ENCODE measurements around the gene ZNF248.
"Not testable (repeated sequence)": the region's sequence is repeated elsewhere in the genome, so short reads cannot be mapped to it uniquely, and the experiment has no call there.

The ZNF248 gene

DNA sequence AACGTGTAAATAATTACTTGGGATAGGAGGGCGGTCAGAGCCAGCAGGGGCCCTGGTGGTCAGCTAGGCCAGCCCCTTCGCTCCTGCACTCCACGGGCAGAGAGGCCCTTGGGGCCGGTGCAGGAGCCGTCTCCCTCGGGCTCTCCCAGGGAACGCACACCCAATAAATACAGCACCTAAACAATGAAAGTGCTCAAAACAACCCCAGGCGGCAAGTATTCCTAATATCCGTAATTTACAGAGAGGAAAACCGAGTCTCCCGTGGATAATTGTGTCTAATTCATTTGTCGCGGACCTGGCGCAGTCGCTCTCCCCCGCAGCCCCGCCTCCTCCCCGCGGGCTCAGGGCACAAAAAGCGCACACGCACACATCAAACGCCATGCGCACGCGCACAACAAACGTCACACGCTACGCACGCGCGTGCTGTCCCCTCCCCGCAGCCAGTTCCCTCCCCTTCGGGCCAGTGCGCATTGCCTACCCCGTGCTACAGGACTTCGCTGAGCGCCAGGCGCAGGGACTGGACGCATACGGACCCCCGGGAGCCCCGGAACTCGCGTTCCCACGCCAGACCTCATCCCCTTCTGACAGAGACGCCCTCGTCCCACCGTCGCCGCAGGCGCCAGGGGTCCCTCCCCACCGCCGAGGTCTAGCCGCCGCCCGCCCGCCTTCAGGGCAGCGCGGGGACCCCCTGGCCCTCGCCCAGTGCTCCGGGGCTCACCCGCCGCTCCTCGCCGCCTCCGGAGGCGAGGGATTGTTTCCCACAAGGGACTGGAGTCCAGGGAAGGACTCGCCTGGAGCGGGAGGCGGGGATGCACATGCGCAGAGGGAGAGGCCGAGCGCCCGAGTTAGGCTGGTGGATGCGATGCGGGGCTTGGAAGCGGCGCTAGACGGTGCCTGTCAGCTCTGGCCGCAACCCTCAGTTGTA, at the start of gene ZNF248:
ZNF248 (minus strand) TSS at position 324 of the 925 bp plus-strand sequence. CDS start 1,300 bp downstream, outside the sequence.
- peak; percentile 92 for DNase-seq

DNA sequence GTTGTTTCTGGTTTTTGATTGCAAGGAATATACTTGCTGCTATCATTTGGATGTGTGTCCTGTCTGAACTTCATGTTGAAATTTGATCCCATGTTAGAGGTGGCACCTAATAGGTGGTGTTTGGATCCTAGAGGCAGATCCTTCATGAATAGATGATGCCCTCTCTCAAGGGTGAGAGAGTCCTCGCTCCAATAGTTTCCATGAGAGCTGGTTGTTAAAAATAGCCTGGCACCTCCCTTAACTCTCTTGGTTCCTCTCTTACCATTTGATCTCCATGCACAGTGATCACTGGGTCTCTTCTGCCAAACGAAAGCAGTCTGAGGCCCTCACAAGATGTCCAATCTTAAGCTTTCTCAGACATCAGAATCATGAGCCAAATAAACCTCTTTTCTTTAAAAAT, 49.0 kb upstream of the ZNF248 start:
- no peak for DNase-seq

DNA sequence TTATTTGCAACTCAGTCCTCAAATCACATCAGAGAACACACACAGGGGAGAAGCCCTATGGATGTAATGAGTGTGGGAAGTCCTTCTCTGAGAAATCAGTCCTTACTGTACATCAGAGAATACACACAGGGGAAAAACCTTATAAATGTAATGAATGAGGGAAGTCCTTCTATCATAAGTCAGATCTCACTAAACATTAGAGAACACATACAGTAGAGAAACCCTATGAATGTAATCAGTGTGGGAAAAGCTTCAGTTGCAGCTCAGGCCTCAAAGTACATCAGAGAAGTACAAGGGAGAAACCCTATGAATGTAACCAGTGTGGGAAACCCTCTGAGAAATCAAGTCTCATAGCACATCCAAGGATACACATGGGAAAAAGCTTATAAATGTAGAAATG, 39.0 kb upstream of the ZNF248 start:
- no peak for DNase-seq

DNA sequence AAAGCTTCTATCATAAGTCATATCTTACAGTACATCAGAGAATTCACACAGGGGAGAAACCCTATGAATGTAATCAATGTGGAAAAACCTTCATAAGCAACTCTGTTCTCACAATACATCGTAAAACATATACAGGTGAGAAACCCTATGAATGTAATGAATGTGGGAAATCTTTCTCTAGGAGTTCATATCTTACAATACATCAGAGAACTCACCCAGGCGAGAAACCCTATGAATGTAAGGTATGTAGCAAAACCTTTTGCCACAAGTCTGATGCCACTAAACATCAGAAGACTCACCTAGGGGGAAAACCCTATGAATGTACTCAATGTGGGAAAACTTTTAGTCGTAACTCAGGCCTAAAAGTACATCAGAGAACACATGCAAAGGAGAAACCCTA, 38.3 kb upstream of the ZNF248 start:
- DNase-seq: no peak

DNA sequence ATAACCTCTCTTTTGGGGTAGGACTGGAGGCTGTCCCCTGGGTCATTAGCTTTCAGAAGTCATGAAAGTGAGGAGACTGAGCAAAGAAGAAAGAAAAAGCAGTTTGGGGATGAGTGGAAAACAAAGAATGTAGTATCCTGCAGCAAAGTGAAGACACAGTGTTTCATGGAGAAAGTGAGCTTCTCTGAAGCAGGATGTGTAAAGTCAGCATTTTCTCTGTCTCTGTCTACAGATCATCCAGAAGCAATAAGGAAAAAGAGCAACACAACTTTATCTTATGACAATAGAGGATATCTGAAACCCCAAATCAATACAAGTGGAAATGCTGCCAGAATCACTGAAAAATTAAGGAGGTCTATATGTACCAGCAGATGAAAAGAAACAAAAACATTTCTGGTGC, 28.4 kb upstream of the ZNF248 start:
- no peak for DNase-seq

DNA sequence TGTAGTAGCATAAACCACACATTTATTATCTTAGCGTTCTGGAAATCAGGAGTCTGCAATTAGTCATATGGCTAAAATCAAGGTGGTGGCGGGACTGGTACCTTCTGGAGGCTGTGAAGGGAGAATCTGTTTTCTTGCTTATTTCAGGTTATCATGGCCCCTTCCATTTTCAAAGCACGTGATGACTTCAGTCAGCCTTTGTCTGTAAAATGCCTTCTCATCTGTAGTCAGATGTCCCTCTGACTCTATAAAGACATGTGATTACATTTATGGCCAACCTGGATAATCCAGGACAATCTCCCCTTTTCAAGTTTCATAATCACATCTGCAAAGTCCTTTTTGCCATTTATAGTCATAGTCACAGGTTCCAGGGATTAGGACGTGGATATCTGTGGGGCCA, 15.5 kb upstream of the ZNF248 start:
- DNase-seq: no peak

DNA sequence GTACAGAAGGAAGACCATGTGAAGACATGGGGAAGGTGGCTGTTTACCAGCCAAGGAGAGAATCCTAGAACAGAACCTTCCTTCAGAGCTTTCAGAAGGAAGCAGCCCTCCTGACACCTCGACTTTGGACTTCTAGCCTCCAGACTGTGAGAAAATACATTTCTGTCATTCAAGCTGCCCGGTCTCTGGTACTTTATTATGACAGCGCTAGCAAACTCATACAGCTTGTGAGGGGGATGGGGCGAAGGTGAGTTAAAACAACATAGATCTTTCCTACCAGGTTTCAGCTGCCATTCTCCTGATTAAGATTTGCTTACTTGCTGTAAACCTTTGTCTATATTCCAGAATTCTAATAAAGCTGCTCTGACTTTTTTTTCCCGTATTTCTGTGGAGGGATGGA, 14.9 kb upstream of the ZNF248 start:
- DNase-seq: no peak

DNA sequence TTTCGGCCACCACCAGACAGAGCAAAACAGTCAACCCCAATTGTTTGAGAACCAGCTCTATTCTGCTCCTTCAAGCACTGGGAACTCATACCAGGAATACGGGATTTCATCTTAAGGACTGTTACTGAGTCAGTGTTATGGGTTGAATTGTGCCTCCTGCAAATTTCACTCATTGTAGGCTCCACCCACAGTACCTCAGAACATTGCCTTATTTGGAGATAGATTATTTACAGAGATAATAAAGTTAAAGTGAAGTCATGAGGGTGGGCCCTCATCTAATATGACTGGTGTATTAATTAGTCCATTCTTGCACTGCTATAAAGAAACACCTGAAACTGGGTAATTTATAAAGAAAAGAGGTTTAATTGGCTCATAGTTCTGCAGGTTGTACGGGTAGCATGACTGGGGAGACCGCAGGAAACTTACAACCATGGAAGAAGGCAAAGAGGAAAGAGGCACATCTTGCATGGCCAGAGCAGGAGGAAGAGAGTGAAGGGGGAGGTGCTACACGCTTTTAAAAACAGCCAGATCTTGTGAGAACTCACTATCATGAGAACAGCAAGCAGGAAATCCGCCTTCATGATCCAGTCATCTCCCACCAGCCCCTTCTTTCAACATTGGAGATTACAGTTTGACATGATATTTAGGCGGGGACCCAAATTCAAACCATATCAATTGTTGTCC, 14.3 kb upstream of the ZNF248 start:
- DNase-seq: no peak

DNA sequence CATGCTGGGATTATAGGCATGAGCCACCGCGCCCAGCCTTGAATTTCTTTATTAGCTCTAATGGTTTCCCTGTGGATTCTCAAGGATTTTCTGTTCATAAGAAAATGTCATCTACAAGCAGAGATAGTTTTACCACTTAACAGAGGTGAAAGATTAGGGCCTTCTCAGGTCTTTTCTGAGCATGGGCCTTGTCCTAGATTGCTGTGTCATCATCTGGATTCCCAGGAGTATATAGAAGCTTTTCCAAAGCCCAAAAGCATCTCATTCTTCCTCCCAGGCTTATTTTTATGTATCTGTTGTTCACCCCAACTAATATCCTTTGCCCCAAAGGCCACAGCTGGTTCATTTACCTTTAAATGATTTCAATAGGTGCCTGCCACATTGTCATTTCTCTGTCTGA, 13.7 kb upstream of the ZNF248 start:
- DNase-seq: no peak

DNA sequence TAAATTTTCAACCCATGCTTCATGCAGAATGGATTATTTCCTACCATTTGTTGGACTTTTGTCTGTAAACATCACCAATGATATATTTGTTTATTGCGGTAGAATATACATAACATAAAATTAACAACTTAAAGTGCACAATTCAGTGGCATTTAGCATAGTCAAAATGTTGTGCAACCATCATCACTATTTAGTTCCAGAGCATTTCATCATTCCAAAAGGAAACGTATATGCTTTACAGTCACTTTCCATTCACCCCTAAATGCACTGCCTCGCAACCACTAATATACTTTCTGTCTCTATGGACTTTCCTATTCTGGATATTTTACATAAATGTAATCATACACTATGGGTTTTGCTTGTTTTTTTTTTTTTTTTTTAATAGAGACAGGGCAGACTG, 11.4 kb upstream of the ZNF248 start:
- DNase-seq: no peak

DNA sequence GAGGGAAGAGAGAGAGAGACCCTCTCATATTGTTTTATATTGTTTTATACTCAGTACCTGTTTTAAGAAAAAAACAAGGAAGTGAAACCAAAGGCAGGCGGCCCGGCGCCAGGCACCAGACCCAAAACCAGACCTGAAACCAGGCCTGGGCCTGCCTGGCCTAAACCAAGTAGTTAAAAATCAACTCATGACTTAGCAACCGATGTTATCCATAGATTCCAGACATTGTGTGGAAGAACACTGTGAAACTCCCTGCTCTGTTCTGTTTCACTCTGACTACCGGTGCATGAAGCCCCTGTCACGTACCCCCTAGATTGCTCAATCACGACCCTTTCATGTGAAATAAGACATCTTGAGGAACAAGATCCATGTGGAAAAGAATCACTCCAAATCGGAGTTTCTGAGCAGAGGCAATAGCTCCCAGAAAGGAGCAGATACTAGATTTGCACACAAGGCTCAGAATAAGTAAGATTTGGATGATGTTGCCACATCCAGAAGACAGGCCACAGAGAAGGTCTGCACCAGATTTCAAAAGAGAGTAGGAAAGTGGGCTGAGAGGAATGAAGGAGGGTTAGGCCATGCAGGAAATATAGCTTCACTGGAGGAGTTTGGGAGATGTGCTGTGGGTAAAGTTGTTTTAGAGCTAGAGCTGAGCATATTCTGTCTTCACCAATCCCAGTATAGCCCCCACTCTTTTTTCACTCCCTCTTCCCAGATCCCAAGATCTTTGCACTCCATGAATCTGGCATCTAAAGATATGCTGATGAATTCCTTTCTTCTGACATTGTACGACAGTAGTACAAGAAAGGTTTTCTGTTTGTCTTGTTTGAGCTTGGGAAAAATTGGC, 8.8 kb upstream of the ZNF248 start:
- DNase-seq: no peak

DNA sequence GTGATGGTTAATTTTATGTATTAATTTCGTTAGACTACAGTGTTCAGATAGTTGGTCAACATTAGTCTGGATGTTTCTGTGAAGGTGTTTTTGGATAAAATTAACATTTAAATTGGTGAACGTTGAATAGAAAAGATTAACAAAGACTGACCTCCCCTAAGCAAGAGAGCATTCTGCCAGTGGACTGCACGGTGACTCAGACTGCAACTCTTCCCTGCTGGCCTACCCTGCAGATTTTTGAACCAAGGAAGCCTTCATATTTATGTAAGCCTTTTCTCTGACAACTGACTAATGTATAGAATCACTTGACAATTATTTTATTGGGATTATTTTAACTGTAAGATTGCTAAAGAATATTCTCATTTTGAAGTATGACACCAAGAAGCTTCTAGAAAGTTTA, 7.9 kb upstream of the ZNF248 start:
- no peak for DNase-seq

DNA sequence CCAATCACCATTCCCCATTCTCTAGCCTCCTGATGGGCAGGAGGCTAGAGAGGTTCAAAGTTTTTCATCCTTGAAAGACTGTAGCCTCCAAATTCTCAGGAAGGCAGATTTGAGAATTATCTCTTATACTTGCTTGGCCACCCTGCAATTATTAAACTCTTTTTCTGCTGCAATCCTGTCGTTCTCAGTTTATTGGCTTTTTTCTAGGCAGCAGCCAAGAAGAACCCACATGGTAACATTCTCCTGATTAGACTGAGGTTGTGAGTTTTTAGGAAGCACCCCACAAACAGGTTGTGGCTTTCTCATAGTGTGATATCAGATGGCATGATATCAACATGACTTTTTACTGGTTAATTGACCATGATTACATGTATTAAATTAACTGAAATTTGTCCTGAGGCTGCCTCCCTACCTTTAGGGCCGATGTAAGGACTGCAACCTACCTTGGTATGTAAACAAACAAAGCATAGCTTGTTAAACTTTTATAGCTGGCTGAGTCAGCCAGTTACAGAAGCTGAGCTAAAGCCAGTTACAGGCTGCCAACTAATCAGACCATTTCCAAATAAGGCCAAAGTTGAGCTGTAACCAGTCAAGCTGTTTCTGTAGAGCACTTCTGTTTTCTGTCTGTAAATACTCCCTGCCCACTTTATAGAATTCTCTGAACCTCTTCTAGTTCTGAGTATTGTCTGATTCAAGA, 3.2 kb upstream of the ZNF248 start:
- DNase-seq: no peak

DNA sequence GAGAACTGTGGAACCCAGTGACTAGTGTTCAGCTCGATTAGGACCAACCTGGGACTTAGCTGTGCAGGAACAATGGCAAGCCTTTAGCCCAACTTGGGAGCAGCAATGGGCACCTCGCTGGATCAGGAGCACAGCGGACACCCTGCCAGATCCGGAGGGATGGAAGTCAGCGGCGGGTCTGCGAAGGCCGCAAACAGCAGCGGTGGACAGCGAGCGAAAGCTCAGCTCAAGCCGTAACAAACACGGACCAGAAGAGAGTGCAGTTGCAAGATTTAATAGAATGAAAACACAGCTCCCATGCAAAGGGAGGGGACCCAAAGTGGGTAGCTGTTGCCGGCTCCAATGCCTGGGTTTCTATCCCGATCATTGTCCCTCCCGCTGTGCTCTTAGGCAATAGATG, 1.9 kb upstream of the ZNF248 start:
- DNase-seq: not testable (repeated sequence)

DNA sequence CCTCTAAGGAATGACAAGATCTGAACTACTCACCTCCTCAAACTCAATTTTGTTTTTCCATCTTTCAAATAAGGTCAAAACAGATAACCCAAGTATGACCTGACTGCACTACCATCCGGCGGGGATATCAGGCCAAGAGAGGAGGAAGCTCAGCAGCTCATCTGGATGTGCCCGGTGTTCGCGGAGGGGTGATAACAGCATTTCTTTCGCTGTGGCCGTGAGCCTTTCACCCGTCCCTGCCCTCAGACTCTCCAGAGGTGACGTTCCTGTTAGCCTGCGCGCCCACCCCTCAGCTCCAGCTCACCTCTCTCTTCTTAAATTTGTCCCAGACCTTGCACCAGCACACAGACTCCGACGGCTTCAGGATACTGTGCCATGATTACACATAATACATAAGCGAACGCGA, 526 bp downstream of the ZNF248 start:
- DNase-seq: no peak

DNA sequence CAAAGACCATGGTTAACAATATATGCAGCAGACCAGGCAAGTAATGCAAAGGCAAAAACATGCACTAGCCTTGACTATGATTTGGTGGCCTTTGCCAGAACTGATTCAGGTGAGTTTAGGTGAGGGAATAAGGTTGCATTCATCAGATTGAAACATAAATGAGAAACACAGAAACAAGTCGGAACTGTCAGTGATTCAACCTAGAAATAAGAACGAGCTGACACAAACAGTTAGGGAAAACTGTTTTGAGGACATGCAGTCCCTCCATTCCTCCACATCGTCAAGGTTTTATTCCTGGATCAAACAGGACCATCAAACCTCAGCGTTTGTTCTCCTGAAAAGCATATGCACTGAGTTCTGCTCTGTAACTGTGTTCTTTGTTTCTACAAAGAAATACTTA, 1.8 kb downstream of the ZNF248 start:
- no peak for DNase-seq

DNA sequence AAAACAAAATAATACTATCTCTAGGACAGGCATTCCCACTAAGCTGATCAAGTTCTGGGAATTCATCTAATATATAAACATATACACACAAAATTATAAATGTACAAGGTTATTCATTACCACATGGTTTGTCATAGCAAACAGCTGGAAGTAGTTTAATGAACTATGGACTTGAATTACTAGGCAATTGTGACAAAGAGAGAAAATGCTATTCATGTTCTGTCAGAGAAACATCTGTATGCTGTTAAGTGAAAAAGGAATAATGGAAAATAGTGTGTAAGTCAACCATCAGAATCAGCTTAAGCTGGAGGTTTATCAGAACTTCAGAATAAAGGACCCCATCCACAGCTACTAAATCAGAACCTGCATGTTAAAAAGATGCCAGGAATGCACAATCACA, 2.8 kb downstream of the ZNF248 start:
- no peak for DNase-seq

DNA sequence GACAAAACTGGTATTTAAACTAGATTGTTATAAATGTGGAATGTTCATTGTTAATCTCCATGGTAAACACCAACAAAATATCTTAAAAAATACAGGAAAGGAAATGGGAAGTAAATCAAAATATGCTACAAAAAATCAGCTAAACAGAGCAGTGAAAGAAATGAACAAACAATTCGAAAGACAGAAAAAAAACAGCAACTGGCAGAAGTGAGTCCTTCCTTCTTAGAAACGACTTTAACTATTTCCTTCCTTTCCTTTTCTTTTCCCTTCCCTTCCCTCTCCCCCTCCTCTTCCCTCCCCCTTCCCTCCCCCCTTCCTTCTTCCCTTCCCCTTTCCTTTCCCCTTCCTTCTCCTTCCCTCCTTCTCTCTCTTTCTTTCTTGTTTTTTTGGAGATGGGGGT, 12.8 kb downstream of the ZNF248 start:
- DNase-seq: no peak

DNA sequence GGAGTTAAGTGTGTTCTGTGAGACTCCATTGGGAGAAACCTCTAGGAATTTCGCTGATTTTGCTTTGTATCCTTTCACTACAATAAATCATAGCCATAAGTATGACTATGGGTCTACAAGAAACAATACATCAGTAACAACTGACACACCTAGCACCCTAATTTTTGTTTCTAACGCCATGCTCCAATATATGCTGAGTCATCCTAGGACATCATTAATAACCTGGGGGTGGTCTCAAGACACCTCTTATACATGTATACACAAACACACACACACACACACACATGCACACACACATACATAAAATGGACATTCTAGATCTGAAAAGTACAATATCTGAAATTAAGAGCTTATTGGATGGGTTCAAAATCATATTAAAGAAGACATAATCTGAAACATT, 18.2 kb downstream of the ZNF248 start:
- DNase-seq: no peak

DNA sequence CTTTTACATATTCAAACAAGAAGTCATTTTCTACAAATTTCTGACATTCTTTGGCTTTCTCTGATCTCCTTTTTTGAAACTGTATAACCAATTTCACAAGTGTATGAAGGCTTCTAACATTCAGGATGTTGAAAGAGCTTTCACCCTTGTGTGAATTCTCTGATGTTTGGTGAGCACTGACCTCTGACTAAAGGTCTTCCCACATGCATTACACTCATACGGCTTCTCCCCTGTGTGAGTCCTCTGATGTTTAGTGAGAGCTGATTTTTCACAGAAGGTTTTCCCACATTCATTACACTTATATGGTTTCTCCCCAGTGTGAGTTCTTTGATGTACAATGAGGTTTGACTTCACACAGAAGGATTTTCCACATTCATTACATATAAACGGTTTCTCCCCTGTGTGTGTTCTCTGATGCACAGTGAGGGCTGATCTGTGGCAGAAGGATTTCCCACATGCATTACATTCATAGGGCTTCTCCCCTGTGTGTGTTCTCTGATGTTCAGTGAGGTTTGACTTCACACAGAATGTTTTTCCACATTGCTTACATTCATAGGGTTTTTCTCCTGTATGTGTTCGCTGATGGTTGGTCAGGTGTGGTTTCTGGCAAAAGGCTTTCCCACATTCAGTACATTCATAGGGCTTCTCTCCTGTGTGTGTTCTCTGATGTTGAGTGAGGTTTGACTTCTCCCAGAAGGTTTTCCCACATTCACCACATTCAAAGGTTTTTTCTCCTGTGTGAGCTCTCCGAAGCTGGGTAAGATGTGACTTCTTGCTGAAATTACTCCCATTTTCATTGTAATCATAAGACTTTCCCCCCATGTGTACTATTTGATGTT, 25.7 kb downstream of the ZNF248 start:
- DNase-seq: no peak

DNA sequence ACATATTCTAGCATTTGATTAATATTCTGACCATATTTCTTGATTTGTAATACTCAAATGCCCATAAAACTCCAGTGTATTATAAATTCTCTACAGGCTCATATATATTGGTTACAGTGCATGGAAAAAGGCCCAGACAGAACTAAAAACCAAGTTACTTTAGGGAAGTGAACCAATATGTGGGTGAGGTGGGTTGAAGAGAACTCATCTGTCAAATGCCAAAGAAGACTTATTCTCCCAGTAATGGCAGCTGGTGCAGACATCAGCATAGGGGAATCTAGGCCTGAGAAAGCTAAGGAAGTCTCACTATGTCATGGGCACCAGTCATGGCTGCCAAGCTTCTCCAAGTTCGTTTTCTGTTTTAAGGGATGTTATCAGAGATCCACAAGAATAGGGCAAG, 30.6 kb downstream of the ZNF248 start:
- no peak for DNase-seq

DNA sequence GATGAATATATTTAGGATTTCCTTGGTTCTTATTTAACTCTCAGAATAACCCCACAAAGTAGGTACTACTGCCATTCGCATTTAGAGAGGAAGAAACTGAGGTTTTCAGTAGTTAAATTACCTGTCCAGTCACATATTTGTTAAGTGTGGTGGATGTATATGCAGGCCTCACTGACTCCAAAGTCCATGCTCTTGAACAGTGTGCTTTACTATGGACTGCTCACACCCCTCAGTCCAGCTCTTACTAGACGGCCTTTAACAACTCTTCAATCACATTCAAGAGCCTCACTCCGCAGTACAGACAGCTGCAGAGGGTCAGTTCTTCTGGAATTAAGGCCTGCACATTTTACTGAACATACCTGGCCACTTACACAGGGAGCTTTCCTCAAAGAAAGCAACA, 36.2 kb downstream of the ZNF248 start:
- DNase-seq: no peak

Data from stimulated activated naive CD4-positive, alpha-beta T cell treated with Interleukin-2 at 50 U/mL for 16 hours (primary cell).